ENCODE results near the gene SAPCD2. TPM values are rescaled to one million over a fixed set of nuclear protein-coding genes. Genes with fewer than 3 reads are reported as not detected.
A peak's percentile ranks its signal among the peaks of the same experiment; 100 is the strongest.

The SAPCD2 gene
- total and polyA plus RNA-seq, 2 donors from 2014 or later: 1.7 to 2.3 TPM

DNA sequence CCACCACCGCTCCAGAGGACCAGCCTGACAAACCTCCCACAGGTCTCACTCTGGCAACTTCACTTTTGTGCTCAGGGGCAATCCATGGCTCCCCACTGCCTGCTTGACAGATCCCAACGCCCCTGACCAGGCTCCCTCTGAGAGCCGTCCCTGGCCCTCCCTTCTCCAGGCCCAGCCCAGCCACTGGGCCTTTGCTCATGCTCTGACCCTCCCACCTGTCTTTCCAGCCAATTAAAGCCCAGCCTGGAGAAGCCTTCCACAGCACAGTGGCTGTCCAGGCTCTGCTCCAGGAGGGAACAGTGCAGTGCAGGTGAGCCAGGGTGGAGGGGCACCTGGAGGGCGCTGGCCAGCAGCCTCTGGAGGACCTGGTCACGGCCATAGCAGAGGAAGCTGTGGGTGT is 19.8 kb downstream of the SAPCD2 start:
- H3K27me3 ChIP-seq (ENCODE audit: control insufficient read depth, insufficient read depth, low read length): peaks cover 22% of the 10 kb centered on the region
- DNase-seq (no peak), FAIRE-seq (no peak)
- H3K27ac ChIP-seq (ENCODE audit: low read depth in 2 of 2, low read length in 2 of 2): no peak overlapping the region
- H3K4me1 ChIP-seq (ENCODE audit: control insufficient read depth in 2 of 3, insufficient read depth in 2 of 3, low read depth in 1 of 3, low read length in 3 of 3): peaks cover 0 to 17% (median 5%) of the 10 kb centered on the region in 3 donors
- H3K4me3 ChIP-seq (ENCODE audit: low read length in 3 of 3): no peak overlapping the region
- intact Hi-C loops (cut with DNase I): no loop called here
- no peak overlapping the region for H3K9ac ChIP-seq (ENCODE audit: low read length in 3 of 3)
- no peaks in the 10 kb centered on the region for H3K9me3 ChIP-seq (ENCODE audit: control insufficient read depth in 2 of 3, insufficient read depth in 1 of 3, low read length in 3 of 3)
- no peaks in the 10 kb centered on the region for H3K36me3 ChIP-seq (ENCODE audit: control insufficient read depth in 2 of 3, insufficient read depth in 3 of 3, low read length in 3 of 3)
- TF ChIP-seq, protein P1, sequence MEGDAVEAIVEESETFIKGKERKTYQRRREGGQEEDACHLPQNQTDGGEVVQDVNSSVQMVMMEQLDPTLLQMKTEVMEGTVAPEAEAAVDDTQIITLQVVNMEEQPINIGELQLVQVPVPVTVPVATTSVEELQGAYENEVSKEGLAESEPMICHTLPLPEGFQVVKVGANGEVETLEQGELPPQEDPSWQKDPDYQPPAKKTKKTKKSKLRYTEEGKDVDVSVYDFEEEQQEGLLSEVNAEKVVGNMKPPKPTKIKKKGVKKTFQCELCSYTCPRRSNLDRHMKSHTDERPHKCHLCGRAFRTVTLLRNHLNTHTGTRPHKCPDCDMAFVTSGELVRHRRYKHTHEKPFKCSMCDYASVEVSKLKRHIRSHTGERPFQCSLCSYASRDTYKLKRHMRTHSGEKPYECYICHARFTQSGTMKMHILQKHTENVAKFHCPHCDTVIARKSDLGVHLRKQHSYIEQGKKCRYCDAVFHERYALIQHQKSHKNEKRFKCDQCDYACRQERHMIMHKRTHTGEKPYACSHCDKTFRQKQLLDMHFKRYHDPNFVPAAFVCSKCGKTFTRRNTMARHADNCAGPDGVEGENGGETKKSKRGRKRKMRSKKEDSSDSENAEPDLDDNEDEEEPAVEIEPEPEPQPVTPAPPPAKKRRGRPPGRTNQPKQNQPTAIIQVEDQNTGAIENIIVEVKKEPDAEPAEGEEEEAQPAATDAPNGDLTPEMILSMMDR (IDR thresholded peaks at IDR 0.05; ENCODE audit: borderline replicate concordance, extremely low read depth, insufficient read depth): no peak

DNA sequence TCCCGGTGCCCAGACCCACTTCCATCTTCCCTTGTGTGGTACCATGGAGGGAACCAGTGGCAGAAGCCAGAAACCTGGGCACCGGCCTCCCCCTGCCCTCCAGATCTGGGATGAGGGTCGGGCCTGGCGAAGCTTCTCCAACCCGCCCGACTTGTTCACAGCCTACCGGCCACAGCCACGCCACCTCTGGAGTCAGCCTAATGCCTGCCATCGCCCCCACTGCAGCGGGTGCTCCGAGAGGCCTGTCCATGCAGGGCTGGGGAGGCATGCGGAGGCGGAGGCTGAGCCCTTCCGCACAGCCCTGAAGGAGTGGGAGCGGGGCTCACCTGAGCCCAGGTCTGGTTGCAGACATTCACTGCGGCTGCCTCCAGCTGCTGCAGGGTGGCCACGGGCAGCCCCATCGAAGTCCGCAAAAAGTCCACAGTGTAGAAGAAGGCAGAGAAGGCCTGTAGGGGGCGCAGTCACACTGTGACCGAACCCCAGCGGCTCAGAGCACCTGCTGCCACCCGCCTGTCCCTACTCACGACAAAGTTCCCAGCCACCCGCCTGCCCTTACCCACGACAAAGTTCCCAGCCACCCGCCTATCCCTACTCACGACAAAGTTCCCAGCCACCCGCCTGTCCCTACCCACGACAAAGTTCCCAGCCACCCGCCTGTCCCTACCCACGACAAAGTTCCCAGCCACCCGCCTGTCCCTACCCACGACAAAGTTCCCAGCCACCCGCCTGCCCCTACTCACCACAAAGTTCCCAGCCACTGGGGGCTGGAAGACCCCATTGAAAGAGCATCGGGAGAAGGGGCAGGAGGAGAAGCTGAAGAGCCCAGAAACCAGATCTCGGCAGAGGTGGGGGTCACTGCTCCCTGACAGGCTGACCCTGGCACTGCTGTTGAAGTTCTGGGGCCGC is 20.6 kb downstream of the SAPCD2 start:
- Histone ChIP-seq H3K36me3 (ENCODE audit: control insufficient read depth in 2 of 3, insufficient read depth in 3 of 3, low read length in 3 of 3) (no peaks in the 10 kb centered on the region), H3K27me3 (ENCODE audit: control insufficient read depth, insufficient read depth, low read length) (peaks cover 25% of the 10 kb centered on the region), H3K27ac (ENCODE audit: low read depth in 2 of 2, low read length in 2 of 2) (no peak overlapping the region), H3K4me3 (ENCODE audit: low read length in 3 of 3) (no peak overlapping the region), H3K9ac (ENCODE audit: low read length in 3 of 3) (no peak overlapping the region), H3K4me1 (ENCODE audit: control insufficient read depth in 2 of 3, insufficient read depth in 2 of 3, low read depth in 1 of 3, low read length in 3 of 3) (peaks cover 0 to 19% (median 0%) of the 10 kb centered on the region in 3 donors), H3K9me3 (ENCODE audit: control insufficient read depth in 2 of 3, insufficient read depth in 1 of 3, low read length in 3 of 3) (no peaks in the 10 kb centered on the region)
- DNase-seq: peak in 3 of 5 donors; percentile 48 to 68 (median 64)
- TF ChIP-seq, protein P1 (IDR thresholded peaks at IDR 0.05; ENCODE audit: borderline replicate concordance, extremely low read depth, insufficient read depth): peak; percentile 73
- intact Hi-C loops (cut with DNase I): no loop called here
- no peak for FAIRE-seq

DNA sequence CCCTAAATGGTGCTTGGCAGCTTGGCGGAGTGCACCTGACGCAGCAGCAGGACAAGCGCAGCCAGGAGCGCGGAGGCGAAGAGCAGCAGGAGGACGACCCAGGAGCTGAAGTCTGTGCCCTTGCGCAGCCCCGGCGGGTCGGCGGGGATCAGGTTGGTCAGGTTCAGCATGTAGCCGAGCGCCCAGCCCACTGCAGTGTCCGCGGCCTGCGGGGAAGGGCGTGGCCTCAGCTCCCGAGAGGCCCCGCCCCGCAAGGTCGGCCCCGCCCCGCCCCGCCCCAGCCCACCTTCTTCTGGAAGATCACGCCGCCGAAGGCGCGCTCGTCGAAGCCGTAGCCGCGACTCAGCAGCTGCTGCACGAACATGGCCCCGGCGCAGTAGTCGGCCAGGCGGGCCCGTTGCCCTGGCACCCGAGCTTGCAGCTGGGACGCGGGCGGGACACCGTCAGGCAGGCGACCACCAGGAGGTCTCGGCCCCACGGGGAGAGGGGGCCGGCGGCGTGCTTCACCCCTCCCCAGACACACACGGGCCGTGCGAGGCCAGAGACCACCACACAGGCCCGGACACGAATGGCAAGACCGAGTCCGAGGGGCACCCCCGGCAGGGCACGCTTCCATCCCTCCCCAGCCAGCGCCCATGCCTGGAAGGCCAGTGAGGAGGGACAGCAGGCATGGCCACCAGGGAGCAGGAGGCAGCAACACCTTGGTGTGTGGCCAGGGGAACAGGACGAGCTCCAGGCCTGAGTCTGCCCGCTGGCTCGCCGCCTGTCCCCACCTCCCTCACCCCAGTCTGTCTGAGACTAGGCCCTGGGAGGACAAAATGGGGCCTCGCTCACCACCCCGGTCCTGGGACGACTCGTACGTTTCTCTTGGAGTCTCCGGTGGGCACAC is 21.5 kb downstream of the SAPCD2 start:
- intact Hi-C loops (cut with DNase I): no loop called here
- no peak overlapping the region for H3K9ac ChIP-seq (ENCODE audit: low read length in 3 of 3)
- H3K36me3 ChIP-seq (ENCODE audit: control insufficient read depth in 2 of 3, insufficient read depth in 3 of 3, low read length in 3 of 3): no peaks in the 10 kb centered on the region
- DNase-seq: no peak
- no peaks in the 10 kb centered on the region for H3K9me3 ChIP-seq (ENCODE audit: control insufficient read depth in 2 of 3, insufficient read depth in 1 of 3, low read length in 3 of 3)
- peaks cover 0 to 22% (median 0%) of the 10 kb centered on the region in 3 donors for H3K4me1 ChIP-seq (ENCODE audit: control insufficient read depth in 2 of 3, insufficient read depth in 2 of 3, low read depth in 1 of 3, low read length in 3 of 3)
- TF ChIP-seq, protein P1 (IDR thresholded peaks at IDR 0.05; ENCODE audit: borderline replicate concordance, extremely low read depth, insufficient read depth): no peak
- H3K27ac ChIP-seq (ENCODE audit: low read depth in 2 of 2, low read length in 2 of 2): no peak overlapping the region
- no peak for FAIRE-seq
- H3K27me3 ChIP-seq (ENCODE audit: control insufficient read depth, insufficient read depth, low read length): peaks cover 28% of the 10 kb centered on the region
- no peak overlapping the region for H3K4me3 ChIP-seq (ENCODE audit: low read length in 3 of 3)
